ENCODE measurements around the gene PRKG1.

DNA sequence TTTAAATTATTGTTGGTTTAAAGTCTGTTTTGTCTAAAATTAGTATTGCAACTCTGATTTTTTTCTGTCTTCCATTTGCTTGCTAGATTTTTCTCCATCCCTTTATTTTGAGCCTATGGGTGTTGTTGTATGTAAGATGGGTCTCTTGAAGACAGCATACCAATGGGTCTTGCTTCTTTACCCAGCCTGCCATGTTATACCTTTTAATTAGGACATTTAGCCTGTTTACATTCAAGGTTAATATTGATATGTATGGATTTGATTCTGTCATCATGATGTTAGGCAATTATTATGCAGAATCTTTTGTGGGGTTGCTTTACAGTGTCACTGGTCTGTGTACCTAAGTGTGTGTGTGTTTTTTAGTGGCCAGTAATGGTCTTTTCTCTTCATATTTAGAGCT is 906.5 kb downstream of the PRKG1 start:
- TF ChIP-seq, protein P1, sequence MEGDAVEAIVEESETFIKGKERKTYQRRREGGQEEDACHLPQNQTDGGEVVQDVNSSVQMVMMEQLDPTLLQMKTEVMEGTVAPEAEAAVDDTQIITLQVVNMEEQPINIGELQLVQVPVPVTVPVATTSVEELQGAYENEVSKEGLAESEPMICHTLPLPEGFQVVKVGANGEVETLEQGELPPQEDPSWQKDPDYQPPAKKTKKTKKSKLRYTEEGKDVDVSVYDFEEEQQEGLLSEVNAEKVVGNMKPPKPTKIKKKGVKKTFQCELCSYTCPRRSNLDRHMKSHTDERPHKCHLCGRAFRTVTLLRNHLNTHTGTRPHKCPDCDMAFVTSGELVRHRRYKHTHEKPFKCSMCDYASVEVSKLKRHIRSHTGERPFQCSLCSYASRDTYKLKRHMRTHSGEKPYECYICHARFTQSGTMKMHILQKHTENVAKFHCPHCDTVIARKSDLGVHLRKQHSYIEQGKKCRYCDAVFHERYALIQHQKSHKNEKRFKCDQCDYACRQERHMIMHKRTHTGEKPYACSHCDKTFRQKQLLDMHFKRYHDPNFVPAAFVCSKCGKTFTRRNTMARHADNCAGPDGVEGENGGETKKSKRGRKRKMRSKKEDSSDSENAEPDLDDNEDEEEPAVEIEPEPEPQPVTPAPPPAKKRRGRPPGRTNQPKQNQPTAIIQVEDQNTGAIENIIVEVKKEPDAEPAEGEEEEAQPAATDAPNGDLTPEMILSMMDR (conservative IDR thresholded peaks at IDR 0.05; ENCODE audit: low read depth, low read length), result no peak
- TF ChIP-seq EZH2 (IDR thresholded peaks at IDR 0.05; ENCODE audit: low read length, unreplicated experiment), result no peak
- TF ChIP-seq EZH2phosphoT487 (IDR thresholded peaks at IDR 0.05; ENCODE audit: borderline replicate concordance, low read length), result no peak
